Esophagus squamous epithelium (tissue), 4 donors: ENCODE data around the gene SLC11A1.

Experiments used
- POLR2A ChIP-seq, 4 donors: fragments of 450-650 bp; IDR thresholded peaks; one replicate each; pipeline ENCODE4 v1.6.1; 2017; ENCODE audit warnings: antibody characterized with exemption in 4 of 4, mild to moderate bottlenecking in 4 of 4, moderate library complexity in 3 of 4
- TF ChIP-seq, protein P1 (sequence below), 6 experiments: fragments of 450-650 bp in 4 of 6; fragments of 200-600 bp in 2 of 6; sonication (generic) in 2 of 6; IDR thresholded peaks; one replicate each; pipeline ENCODE4 v1.5.1; 2016 to 2019; ENCODE audit warnings: antibody characterized with exemption in 6 of 6, mild to moderate bottlenecking in 4 of 6, moderate library complexity in 4 of 6

DNA sequence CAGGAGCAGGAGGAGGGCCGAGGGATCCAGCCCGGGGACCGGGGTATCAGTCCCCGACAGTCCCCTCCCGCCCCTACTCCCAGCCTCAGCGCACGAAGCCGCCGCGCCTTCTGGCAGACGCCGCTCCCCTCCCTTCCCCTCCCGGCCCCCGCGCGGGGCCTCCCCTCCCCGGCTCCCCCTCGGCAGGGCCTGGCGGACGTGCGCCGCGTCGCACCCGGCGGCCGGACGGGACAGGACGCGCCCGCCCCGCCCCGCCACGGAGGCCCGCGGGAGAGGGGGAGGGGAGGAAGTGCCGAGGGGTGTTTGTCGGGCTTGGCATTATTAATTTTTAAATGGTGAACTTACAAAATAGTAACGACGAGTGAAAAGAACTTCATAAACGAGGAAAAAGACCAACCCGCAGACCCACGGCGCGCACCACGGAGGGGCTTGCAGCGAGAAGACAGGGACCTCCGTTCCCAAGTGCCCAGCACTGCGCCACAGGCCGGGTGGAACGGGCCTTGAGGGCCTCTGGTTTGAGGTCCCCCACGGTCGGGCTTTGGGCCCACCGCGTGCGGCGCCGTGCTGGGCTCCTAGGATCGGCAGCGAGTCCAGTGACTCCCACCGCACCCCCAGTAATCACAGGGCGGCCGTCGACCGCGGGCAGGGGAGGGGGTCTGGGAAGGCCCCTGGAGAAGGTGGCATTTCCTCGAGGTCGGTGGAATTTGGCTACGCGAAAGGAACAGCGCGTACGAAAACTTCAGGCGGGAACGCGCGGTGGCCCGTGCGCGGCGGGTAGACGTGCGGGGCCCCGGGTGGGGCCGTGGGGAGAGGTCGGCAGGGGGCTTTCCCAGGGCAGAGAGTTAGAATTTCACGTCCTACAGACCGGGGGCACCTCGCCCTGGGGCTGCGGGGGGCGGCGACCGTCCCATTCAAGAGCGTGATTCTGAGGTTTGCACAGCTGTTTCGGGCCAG lies 16.6 kb downstream of the SLC11A1 start:
- TF ChIP-seq, protein P1, sequence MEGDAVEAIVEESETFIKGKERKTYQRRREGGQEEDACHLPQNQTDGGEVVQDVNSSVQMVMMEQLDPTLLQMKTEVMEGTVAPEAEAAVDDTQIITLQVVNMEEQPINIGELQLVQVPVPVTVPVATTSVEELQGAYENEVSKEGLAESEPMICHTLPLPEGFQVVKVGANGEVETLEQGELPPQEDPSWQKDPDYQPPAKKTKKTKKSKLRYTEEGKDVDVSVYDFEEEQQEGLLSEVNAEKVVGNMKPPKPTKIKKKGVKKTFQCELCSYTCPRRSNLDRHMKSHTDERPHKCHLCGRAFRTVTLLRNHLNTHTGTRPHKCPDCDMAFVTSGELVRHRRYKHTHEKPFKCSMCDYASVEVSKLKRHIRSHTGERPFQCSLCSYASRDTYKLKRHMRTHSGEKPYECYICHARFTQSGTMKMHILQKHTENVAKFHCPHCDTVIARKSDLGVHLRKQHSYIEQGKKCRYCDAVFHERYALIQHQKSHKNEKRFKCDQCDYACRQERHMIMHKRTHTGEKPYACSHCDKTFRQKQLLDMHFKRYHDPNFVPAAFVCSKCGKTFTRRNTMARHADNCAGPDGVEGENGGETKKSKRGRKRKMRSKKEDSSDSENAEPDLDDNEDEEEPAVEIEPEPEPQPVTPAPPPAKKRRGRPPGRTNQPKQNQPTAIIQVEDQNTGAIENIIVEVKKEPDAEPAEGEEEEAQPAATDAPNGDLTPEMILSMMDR (IDR thresholded peaks at IDR 0.05), result peak in 3 of 6 experiments; percentile 20 to 37 (median 26)
- peak in 1 of 4 donors; percentile 52 for TF ChIP-seq POLR2A (IDR thresholded peaks at IDR 0.05)
